Duodenal mucosa (tissue), 2 donors: ENCODE data around the gene NFIA.

Source experiments
- H3K27ac ChIP-seq: one replicate; pipeline ENCODE4 v1.7.0; 2013; ENCODE audit warnings: low read depth, low read length
- H3K27me3 ChIP-seq, 2 donors: one replicate each; pipeline ENCODE4 v1.7.0; 2013; ENCODE audit warnings: low read length in 2 of 2, control low read depth in 1 of 2; ENCODE audit not compliant: insufficient read depth in 2 of 2, control insufficient read depth in 1 of 2
- H3K36me3 ChIP-seq, 2 donors: one replicate each; pipeline ENCODE4 v1.7.0; 2013; ENCODE audit warnings: low read length in 2 of 2, control low read depth in 1 of 2; ENCODE audit not compliant: insufficient read depth in 2 of 2, control insufficient read depth in 1 of 2
- H3K4me1 ChIP-seq, 2 donors: one replicate each; pipeline ENCODE4 v1.7.0; 2013; ENCODE audit warnings: low read length in 2 of 2, control low read depth in 1 of 2; ENCODE audit not compliant: insufficient read depth in 2 of 2, control insufficient read depth in 1 of 2
- H3K4me3 ChIP-seq, 2 donors: one replicate each; pipeline ENCODE4 v1.7.0; 2013; ENCODE audit warnings: low read length in 2 of 2, low read depth in 1 of 2
- H3K9ac ChIP-seq, 2 donors: one replicate each; pipeline ENCODE4 v1.7.0; 2013; ENCODE audit warnings: low read length in 2 of 2, low read depth in 1 of 2
- H3K9me3 ChIP-seq, 2 donors: one replicate each; pipeline ENCODE4 v1.7.0; 2013; ENCODE audit warnings: low read length in 2 of 2, control low read depth in 1 of 2; ENCODE audit not compliant: control insufficient read depth in 1 of 2

The NFIA gene

DNA sequence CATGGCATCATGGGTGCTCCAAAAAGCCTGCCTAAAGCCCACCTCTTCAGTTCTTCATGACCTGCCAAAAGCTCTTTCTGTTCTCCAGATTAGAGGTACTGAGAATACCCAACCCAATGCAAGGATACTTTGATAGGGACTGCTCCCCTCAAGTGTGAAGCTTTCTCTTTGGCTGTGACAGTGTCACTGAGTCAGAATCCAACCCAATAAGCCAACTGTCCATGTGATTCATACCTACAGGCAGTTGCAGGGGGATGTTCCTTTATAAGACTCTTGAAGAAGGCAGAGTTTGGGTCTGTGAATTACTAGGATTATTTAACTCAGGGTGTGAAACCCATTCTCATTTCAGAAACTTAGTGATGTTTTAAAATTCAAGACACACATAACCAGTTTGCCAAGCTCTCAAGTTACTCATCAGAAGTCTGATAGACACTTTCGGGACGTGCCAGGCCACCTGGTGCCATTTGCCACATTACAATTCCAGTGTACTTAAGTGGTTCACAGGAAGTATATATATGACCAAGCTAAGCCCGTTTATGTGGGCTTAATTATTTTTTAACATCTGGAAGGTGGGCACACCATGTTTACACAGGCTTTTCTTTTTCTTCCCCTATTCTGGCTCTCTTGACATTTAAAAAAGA lies 265.8 kb downstream of the NFIA start:
- Histone ChIP-seq H3K27ac (no peak overlapping the region), H3K36me3 (peaks cover 7 to 14% of the 10 kb centered on the region in 2 donors), H3K9me3 (no peaks in the 10 kb centered on the region), H3K4me3 (no peak overlapping the region), H3K27me3 (no peaks in the 10 kb centered on the region), H3K9ac (no peak overlapping the region), H3K4me1 (no peaks in the 10 kb centered on the region)

DNA sequence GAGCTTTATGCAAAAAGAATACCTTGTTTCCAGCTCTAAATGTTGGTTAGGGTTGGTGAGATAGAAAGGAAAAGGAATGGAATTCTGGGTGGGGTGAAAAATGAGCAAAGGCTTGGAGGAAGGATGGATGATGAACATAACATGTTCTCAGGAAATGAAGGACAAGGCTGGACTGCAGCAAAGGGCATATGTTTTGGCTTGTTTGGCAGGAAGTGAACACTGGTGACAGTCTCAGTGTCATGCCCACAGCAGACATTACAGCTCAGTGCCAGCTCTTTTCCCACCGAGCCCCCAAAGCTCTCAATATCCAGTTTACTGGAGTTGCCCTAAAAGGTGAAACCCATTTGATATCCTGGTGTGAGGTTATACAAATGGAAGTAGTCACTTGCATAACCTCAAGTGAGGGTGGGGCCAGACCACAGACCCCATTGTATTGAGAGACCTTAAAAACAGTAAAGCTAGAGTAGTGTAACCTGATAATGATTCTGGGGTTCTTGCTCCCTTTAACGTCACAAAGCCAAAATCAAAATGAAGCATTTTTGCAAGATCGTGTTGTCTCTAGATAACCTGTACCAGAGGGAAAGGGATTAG lies 270.6 kb downstream of the NFIA start:
- H3K4me3 ChIP-seq = no peak overlapping the region
- no peak overlapping the region for H3K9ac ChIP-seq
- no peaks in the 10 kb centered on the region for H3K4me1 ChIP-seq
- H3K9me3 ChIP-seq = no peaks in the 10 kb centered on the region
- no peaks in the 10 kb centered on the region for H3K27me3 ChIP-seq
- H3K27ac ChIP-seq = no peak overlapping the region
- H3K36me3 ChIP-seq = peaks cover 15 to 16% of the 10 kb centered on the region in 2 donors

DNA sequence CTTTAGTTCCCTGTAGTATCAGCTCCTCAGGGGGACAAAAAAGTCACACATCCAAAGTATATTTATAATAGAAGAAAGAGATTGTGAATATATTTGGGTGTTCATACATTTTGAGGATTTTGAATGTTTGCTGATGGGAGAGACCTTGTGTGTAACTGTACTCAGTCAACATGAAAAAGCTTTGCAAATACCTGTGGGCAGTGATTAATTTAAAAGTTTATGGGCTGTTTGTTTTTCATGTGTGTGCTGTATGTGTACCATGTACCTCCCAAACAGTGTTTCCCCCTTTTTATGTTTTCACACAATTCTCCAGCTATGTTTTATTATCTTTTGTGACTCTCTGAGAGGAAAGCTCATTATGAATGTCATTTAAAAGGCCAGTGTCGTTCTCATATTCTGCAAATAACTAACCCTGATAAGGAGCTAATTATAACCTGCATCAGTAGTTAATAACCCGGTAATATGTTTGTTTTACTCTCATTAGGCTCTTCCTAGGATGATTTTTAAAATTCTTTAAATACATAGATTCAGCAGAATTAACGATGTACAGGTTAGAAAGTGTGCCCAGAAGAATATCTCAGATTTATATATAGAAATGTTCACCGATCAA lies 271.5 kb downstream of the NFIA start:
- Histone ChIP-seq H3K27ac (no peak overlapping the region), H3K4me3 (no peak overlapping the region), H3K9me3 (no peaks in the 10 kb centered on the region), H3K36me3 (peaks cover 12 to 16% of the 10 kb centered on the region in 2 donors), H3K9ac (no peak overlapping the region), H3K4me1 (no peaks in the 10 kb centered on the region), H3K27me3 (no peaks in the 10 kb centered on the region)

DNA sequence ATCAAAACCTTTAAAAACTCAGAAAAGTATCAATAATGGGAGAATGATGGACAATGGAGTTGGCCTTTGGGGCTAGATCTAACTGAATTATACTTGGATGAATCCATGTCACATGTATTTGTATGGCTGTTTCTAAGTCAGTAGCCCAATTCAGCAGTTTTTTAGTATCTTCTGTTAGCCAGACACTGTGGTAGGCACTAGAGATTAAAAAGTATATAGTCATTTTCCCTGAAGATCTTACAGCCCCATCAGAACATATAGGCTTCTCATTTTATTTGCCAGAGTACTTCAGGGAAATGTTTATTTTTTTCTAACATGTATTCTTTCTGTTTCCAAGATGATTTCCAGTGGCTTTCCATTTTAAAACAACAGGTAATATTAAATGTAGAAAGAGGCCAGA lies 273.7 kb downstream of the NFIA start:
- Histone ChIP-seq H3K36me3 (peaks cover 12 to 29% of the 10 kb centered on the region in 2 donors), H3K9ac (no peak overlapping the region), H3K27me3 (no peaks in the 10 kb centered on the region), H3K9me3 (no peaks in the 10 kb centered on the region), H3K27ac (no peak overlapping the region), H3K4me1 (no peaks in the 10 kb centered on the region), H3K4me3 (no peak overlapping the region)

DNA sequence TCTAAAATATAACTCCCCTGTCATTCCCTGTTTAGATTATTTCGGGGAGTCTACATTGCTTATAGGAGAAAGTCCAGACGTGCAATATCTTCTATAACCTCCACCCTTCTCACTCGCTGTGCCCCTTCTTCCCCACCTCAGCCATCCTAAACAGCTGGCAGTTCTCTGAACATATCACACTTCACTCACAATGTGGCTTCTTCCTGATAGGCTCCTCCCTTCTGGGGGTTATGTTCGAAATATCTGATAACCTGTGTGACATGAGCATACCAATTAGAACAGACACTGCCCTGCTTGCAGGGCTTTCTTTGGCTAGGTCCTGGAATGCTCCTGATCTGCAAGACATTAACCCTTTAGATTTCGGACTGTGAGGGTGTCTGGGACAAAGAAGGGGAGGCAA lies 274.6 kb downstream of the NFIA start:
- Histone ChIP-seq H3K27ac (no peak overlapping the region), H3K4me1 (peaks cover 0 to under 1% of the 10 kb centered on the region in 2 donors), H3K4me3 (no peak overlapping the region), H3K9ac (no peak overlapping the region), H3K9me3 (no peaks in the 10 kb centered on the region), H3K27me3 (no peaks in the 10 kb centered on the region), H3K36me3 (peaks cover 12 to 29% of the 10 kb centered on the region in 2 donors)

DNA sequence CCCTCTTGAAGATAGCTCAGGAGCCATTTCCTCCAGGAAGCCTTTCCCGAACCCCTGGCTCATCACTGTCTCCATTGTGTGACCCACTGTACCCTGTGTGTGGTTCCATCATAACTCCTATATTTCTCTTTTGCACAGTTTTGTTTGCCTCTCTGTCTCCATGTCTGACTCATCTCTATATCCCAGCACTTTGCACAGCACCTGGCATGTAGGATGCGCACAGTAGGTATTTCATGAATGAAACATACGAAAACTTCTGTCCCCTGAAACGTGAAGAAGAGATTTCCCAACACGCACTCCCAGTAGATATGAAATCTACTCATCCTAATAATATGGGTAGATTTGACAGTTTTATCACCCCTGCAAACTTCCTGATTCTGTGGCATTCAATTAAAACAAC lies 275.2 kb downstream of the NFIA start:
- Histone ChIP-seq H3K36me3 (peaks cover 10 to 28% of the 10 kb centered on the region in 2 donors), H3K9ac (no peak overlapping the region), H3K9me3 (no peaks in the 10 kb centered on the region), H3K27ac (no peak overlapping the region), H3K27me3 (no peaks in the 10 kb centered on the region), H3K4me3 (no peak overlapping the region), H3K4me1 (peaks cover 0 to 5% of the 10 kb centered on the region in 2 donors)

DNA sequence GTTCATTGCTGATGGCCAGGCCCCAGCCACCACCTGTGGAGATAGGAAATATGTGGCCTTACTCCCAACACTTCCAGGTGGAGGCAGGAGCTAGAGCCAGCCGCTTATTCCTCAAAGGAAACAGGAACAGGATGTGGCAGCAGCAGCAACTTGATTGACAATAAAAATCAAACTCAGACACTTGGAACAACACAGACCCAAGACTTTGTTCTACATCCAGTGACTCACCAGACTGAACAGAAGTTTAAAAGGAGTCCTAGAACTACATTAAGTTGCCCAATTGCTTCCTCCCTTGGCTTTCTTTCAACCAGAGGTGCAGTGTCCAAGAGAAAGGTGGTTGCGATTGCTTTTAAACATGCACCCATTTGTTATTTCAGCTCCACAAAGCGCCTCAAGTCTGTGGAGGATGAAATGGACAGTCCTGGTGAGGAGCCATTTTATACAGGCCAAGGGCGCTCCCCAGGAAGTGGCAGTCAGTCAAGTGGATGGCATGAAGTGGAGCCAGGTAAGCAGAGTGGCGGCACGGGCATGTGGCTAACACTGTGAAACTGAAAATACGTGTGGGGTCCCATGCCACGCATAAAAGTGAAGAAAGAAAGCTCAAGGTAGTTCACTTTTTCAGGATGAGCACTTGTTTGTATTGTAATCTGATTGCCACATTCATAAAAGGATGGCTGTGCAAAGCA lies 276.6 kb downstream of the NFIA start:
- Histone ChIP-seq H3K4me3 (no peak overlapping the region), H3K9ac (no peak overlapping the region), H3K27ac (no peak overlapping the region), H3K4me1 (peaks cover 0 to 8% of the 10 kb centered on the region in 2 donors), H3K9me3 (no peaks in the 10 kb centered on the region), H3K36me3 (peaks cover 0 to 16% of the 10 kb centered on the region in 2 donors), H3K27me3 (no peaks in the 10 kb centered on the region)

DNA sequence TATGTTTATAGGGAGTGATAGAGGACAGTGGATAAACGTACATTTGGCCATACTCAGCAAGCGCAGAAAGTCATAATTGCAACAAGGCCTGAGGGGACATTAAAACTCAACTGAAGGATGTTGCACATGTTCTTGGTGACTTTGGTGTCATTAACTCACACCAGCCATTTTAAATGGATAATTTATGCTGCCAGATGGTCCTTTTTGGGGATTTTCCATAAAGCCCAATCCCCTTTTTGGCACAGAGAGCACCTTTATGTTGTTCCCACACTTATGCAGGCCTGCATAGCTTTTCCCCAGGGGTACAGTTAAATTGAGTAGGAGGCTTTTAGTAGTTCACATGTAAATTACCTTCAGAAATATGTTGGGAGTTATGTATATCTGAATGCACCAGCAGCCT lies 279.6 kb downstream of the NFIA start:
- no peak overlapping the region for H3K9ac ChIP-seq
- no peak overlapping the region for H3K27ac ChIP-seq
- H3K27me3 ChIP-seq = no peaks in the 10 kb centered on the region
- H3K9me3 ChIP-seq = no peaks in the 10 kb centered on the region
- H3K4me3 ChIP-seq = no peak overlapping the region
- H3K36me3 ChIP-seq = peaks cover 0 to 13% of the 10 kb centered on the region in 2 donors
- peaks cover 0 to 8% of the 10 kb centered on the region in 2 donors for H3K4me1 ChIP-seq

DNA sequence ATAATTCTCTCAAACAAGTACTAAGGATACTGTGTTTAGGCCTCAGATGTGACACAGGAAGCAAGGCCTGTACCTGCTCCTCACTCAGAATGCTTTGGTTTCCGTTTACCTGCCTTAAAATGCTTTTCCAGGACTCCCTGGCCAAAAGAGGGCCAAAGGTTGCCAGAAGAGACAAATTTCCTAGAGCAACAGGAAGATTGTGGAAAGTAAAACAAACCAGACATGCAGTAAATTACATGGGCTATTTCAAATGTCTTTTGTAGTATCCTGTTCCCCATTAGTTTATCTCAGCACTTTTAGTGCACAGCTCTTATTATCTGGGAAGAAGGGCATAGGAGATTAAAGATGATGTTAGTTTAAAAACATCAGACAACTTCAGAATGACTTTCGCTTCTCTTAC lies 280.0 kb downstream of the NFIA start:
- Histone ChIP-seq H3K4me3 (no peak overlapping the region), H3K4me1 (peaks cover 0 to 8% of the 10 kb centered on the region in 2 donors), H3K27ac (no peak overlapping the region), H3K27me3 (no peaks in the 10 kb centered on the region), H3K9ac (no peak overlapping the region), H3K9me3 (no peaks in the 10 kb centered on the region), H3K36me3 (peaks cover 0 to 13% of the 10 kb centered on the region in 2 donors)

DNA sequence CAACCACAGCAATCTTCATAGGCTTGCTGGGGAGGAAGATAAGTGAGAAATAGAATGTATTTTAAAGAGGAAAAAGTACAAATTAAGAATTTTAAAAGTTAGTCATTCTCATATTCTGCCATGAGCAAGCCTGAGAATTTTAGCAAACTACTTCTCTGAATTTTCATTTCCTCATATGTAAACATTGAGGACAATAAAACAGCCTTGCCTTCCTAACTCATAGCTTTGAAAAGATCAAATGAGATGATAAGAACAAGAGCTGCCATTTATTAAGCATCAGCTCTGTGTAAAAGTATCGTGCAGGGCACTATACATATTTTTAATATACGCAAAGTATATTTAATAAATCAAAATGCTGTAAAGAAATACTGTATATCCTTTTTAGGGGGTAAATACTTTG lies 286.0 kb downstream of the NFIA start:
- no peak overlapping the region for H3K27ac ChIP-seq
- H3K4me3 ChIP-seq = no peak overlapping the region
- H3K27me3 ChIP-seq = no peaks in the 10 kb centered on the region
- no peak overlapping the region for H3K9ac ChIP-seq
- no peaks in the 10 kb centered on the region for H3K9me3 ChIP-seq
- no peaks in the 10 kb centered on the region for H3K4me1 ChIP-seq
- H3K36me3 ChIP-seq = peaks cover 0 to 7% of the 10 kb centered on the region in 2 donors
